ENCODE measurements around the gene TNFRSF1B.

Gene TNFRSF1B

DNA sequence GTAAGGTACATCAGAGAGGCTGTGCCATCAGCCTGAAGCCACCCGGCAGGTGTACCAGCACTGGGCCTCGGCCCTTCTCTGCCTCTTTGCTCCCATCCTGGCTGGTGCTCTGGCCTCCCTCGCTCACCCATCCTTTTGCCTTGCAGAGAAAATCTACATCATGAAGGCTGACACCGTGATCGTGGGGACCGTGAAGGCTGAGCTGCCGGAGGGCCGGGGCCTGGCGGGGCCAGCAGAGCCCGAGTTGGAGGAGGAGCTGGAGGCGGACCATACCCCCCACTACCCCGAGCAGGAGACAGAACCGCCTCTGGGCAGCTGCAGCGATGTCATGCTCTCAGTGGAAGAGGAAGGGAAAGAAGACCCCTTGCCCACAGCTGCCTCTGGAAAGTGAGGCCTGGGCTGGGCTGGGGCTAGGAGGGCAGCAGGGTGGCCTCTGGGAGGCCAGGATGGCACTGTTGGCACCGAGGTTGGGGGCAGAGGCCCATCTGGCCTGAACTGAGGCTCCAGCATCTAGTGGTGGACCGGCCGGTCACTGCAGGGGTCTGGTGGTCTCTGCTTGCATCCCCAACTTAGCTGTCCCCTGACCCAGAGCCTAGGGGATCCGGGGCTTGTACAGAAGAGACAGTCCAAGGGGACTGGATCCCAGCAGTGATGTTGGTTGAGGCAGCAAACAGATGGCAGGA lies 24.5 kb upstream of the TNFRSF1B start:
- DNase-seq = no peak

DNA sequence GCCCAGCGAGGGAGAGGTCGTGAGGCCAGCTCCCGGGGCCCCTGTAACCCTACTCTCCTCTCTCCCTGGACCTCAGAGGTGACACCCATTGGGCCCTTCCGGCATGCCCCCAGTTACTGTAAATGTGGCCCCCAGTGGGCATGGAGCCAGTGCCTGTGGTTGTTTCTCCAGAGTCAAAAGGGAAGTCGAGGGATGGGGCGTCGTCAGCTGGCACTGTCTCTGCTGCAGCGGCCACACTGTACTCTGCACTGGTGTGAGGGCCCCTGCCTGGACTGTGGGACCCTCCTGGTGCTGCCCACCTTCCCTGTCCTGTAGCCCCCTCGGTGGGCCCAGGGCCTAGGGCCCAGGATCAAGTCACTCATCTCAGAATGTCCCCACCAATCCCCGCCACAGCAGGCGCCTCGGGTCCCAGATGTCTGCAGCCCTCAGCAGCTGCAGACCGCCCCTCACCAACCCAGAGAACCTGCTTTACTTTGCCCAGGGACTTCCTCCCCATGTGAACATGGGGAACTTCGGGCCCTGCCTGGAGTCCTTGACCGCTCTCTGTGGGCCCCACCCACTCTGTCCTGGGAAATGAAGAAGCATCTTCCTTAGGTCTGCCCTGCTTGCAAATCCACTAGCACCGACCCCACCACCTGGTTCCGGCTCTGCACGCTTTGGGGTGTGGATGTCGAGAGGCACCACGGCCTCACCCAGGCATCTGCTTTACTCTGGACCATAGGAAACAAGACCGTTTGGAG lies 23.7 kb upstream of the TNFRSF1B start:
- no peak for DNase-seq

DNA sequence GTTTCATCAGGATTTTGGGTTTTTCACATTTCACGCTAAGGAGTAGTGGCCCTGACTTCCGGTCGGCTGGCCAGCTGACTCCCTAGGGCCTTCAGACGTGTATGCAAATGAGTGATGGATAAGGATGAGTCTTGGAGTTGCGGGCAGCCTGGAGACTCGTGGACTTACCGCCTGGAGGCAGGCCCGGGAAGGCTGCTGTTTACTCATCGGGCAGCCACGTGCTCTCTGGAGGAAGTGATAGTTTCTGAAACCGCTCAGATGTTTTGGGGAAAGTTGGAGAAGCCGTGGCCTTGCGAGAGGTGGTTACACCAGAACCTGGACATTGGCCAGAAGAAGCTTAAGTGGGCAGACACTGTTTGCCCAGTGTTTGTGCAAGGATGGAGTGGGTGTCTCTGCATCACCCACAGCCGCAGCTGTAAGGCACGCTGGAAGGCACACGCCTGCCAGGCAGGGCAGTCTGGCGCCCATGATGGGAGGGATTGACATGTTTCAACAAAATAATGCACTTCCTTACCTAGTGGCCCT lies 23.1 kb upstream of the TNFRSF1B start:
- DNase-seq = peak; percentile 33

DNA sequence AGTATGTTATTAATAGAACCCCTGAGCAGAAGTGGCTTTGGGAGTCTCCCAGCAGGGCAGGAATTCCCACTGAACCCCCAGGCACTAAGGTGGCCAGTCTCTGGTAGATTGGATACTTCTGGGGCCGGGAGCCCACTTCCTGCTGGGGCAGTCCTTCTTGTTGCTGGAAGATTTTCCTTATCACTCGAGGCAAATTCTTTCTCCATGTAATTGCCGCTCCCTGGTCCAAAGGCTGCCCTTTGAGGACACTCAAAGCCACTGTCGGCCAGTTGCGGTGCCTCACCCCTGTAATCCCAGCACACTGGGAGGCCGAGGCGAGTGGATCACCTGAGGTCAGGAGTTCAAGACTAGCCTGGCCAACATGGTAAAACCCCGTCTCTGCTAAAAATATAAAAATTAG lies 22.6 kb upstream of the TNFRSF1B start:
- DNase-seq = no peak

DNA sequence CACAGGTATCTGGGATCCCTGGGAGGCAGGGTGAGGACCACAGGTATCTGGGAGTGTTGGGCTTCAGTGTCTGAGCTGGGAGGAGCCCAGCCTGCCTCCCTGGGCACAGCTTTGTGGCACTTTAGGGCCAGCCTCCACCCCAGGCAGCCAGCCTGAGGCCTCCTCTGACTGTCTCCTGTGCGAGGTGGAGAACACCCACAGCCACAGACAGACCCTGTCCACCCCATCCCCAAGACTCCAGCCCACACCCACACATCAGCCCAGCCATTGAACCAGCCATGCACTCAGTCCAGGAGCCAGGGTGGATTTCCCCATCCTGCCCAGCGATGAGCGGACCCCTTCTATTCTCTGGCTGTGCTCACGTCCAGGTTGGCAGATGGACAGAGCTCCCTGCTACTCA lies 21.8 kb upstream of the TNFRSF1B start:
- no peak for DNase-seq

DNA sequence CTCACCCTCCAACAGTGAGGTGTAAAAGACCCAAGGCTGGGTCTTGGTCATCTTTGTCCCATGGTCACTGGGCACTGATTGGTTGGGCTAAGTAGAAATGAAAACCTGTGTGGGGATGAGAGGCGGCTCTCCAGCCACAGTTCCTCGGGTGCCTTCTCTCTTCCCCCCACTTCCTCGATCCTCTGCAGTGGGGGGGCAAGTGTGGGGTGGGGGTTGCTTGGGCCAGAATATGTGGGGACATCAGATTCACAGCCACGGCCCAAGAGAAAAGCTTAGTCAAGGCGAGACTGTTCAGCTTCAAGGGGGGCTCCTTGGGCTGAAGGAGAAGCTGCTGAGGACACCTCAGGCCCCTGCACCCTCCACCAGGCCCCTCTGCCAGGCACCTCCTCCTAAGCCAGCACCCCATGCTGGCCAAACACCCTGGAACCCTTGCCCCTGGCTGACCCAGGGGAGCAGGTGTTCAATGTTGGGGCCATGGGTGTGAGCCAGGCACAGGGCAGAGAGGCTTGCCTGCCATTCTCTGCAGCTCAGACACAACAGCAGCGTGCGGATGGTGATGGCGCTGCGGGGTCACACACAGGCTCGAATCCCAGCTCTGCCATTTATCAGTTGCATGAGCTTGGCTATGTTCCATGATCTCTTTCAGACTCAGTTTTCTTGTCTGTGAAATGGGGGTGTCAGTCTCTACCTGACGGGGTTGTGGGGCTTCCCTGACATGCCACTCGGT lies 21.0 kb upstream of the TNFRSF1B start:
- DNase-seq = no peak

DNA sequence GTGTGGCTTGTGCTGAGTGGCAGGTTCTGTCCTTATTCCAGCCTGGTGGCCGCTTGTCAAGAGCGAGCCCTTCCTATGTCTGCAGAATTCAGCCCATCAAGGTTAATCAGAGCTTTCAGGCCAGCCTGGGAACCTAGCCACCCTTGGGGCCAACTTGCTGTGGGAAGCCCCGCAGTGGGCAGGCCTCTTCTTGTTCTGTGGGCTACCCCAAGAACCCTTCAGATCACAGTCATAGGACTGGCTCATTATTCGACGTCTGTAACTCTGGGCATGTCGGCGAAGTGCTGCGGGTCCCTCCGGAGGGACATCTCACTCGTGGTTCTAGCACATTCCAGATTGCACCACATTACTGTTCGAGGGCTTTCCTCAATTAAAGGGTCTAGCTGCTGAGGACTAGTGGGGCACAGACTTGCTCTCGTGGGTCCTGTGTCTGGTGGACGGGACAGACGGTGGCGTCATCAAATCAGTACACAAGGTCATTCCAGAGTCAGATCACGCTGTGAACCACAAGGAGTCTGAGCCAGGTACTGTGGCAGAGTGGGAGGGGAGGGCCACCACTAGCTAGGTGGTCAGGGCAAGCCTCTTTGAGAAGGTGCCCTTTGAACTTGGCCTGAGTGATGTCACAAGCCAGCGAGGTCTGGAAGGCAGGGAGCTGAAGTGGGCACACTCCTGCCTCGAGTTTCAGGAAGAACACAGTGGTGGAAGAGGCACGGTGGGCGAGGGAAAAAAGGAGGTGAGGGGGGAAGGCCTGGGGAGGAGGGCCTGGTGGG lies 20.3 kb upstream of the TNFRSF1B start:
- DNase-seq = no peak

DNA sequence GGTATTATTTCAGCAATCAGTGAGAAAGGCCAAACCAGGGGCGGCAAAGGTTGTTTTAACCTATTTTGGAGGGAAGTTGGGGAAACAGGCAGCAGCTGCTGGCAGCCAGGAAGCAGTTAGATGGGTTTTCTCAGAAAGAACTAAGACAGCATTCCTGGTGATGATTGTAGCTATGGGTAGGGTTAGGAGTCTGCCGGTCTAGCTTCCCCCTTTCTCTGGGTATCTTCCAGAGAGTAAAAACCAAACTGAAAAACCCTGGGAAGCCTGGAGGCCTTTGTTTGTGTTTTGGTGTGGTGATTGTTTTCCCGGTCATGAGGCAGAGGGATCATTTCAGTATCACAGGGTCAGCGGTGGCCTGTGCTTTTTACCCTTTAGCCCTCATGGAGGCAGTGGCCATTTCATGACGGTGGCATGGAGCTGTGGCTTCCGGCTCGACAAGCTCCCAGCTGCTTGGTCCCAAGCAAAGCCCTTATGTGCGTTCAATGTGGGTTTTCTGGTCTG lies 19.5 kb upstream of the TNFRSF1B start:
- DNase-seq = no peak

DNA sequence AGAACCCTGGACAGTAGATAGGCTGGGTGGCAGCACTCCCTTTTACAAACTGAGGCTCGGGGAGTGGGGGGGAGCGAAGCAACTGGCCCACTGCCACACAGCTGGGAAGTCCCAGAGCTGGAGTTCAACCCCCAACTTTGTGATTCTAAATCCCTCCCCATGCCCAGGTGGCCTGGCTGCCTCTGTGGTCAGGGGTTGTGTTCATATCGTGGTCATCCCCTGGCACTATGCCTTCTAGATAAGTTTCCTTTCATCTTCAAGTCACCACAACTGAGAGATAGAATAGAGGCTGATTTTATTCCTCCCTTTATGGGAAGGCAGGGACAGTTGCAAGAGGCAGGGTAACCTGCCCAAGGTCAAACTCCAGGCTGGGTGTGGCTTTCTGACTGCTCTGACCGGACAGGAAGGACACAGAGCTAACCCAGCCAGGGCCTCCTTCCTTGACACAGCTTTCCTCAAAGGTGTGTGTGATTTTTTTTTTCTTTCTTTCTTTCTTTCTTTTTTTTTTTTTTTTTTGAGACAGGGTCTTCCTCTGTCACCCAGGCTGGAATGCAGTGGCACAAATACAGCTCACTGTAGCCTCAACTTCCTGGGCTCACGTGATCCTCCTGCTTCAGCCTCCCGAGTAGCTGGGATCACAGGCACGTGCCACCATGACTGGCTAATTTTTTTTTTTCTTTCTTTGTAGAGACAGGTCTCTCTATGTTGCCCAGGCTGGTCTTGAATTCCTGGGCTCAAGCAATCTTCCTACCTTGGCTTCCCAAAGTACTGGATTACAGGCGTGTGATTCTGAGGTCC lies 18.4 kb upstream of the TNFRSF1B start:
- DNase-seq = no peak

DNA sequence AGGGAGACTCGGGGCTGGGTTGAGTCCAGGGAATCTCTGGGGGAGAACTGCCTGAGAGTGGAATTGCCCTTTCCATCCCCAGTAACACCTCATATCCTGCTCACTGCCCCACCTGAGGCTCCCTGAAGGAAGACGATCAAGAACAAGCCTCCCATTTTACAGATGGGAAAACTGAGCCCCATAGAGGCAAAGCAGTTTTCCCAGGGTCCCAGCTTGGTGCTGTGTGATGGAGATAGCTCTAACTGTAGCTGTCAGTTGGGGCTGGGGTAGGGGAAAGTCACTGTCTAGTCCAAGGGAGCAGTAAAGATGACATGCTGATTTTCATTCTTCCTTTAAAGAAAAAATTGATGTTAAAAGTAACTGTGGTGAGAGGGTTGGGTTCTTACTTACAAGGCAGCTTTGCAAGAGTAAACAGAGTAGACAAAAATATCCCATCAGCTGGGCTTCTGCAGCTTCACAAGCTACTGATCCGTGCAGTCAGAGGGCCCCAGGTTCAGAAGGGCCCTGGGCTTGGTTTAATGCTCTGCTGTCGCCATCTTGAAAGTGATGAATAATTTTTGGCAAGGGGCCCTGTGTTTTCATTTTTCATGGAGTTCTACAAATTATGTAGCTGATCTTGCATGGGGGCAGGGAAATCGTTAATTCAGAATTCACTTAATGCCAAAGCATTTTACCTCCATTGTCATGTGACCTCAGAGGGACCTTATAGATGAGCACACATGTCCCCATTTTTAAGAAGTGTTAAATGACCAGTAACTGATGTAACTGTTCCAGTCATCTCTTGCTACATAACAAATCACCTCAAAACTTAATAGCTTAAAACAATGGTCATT lies 17.6 kb upstream of the TNFRSF1B start:
- DNase-seq = no peak

DNA sequence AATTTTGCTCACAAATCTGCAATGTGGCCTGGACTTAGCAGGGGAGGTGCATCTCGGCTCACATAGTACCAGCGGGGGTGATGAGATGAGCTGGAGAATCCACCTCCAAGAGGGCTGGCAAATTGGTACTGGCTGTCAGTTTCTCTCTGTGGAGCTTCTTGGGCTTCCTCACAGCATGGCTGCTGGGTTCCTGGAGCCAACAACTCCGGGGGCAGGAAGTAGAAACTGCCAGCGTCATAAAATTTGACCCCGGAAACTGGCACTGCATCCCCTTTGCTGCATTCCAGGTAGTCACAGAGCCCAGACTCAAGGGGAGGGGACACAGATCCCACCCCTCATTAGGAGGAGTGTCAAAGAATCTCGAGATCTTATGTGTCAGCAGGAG lies 17.0 kb upstream of the TNFRSF1B start:
- DNase-seq = no peak

DNA sequence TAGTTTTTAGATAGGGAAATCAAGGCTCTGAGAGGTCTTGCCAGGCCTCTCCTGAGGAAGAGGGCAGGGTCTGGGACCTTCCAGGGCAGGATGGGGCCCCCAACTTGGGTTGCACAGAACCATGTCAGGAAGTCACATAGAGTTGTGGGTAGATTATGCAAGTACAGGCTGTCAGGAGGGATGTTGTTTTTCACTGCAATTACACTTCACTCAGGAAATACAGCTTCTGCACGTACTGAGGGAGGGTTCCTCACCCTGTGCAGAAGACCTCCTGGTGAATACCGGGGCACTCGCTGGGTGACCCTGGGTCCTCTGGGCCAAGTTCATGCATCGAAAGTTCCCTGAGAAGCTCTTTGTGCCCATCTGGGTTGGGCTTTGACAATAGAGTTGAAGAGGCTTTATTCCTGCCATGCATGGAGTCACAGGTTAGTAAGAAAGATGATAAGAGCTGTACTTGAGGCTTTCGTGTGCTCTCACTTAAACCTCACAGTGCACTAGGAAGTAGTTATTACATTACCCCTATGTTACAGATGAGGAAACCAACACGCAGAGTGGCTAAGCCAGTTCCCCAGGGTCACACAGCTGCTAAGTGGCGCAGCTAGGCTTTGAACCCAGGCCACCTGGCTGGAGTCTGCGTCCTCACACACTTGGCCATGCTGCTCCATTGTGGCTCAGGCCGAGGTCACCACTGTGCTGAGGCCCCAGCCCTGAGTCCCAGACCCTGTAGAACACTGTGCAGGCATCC lies 16.2 kb upstream of the TNFRSF1B start:
- DNase-seq = no peak

DNA sequence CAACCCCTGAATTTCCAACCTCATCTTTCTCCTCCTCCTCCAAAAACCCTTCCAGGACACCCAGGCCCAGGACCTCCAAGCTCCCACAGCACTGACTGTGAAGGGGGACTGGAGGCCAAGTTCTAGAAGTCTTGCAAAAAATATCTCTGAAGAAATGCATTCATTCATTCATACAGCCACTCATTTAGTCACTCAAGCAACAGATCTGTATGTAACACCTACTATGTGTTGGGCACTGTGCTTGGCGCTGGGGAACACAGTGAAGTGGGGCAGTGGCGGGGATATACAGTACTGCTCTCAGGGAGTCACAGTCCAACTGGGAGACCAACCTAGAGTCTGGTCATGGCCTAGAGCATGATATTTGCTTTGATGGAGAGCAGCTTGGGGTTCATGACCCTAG lies 15.3 kb upstream of the TNFRSF1B start:
- DNase-seq = no peak

DNA sequence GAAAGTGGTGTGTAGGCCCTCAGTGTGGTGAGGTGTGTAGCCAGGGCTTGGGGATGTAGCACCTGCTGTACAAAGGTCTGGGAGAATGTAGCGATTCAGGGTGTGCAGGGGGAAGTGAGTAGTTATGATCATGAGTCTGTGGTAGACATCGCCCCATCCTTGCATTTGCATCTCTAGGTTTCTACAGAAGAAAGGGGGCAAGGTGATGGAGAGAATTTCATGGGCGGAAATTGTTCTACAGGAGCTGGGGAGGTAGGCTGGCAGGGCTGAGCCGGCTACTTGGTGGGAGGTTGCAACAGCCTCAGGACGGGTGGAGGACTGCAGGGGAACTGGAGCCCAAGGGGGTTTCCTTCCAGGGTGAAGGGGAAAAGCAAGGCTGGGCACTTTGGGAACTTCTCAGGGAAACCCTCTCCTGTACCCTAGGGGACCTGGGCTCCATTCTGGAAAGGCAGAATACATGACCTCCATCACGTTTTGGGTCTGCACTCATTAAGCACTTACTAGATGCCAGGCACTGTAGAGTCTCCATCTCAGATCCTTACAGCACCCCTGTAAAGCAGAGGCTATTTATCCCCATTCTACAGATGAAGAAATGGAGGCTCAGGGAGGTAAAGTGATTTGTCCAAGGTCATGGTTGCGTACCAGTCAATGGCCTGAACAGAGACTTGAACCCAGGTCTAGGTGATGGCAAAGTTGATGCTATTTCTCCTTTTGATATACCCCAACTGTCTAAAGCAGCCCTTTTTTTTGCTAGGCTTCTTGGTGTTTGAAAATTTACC lies 14.5 kb upstream of the TNFRSF1B start:
- DNase-seq = no peak

DNA sequence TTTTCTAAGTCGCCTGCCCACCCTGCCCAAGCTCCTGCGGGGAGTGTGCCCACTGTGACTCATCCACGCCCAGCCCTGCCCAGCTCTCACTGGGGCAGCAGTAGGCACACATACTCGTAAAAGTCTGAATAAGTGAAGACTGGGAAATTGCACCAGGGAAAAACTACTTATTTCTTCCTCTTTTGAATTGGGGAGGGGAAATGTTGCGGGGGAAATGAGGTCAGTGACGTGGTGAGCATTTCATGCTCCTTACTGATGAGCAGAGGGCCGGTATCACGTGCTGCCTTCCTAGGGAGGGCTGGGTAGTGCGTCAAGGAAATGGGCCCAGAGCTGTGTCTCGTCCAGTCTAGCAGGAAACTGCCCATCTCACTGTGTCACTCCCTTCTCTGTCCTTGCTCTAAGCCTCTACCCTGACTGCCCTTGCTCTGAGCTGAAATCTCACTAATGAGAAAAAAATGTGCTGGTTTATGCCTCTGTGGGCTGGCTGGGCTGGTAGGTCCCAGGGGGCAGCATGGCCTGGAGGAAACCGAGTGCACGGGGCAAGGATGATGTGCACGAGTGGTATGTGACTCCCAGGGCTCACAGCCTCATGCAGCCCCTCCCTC lies 13.5 kb upstream of the TNFRSF1B start:
- no peak for DNase-seq

DNA sequence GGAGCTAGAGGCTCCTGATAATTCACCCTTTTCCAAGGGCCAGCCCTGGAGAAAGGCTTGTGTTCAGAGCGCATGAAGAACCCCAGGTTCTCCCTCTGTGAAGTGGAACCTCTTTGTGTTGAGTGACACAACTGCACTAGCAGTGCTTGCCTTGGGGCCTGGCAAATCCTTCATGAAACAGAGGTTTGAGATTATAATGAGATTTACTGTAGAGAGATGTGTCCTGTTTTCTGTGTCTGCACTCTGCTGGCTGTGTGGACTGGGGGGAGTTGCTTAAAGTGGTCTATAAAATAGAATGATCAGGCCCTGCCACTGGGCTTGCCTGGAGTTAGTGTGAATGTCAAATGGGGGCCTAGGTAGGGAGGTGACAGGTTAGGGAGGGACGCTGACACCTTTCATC lies 11.5 kb upstream of the TNFRSF1B start:
- DNase-seq = no peak

DNA sequence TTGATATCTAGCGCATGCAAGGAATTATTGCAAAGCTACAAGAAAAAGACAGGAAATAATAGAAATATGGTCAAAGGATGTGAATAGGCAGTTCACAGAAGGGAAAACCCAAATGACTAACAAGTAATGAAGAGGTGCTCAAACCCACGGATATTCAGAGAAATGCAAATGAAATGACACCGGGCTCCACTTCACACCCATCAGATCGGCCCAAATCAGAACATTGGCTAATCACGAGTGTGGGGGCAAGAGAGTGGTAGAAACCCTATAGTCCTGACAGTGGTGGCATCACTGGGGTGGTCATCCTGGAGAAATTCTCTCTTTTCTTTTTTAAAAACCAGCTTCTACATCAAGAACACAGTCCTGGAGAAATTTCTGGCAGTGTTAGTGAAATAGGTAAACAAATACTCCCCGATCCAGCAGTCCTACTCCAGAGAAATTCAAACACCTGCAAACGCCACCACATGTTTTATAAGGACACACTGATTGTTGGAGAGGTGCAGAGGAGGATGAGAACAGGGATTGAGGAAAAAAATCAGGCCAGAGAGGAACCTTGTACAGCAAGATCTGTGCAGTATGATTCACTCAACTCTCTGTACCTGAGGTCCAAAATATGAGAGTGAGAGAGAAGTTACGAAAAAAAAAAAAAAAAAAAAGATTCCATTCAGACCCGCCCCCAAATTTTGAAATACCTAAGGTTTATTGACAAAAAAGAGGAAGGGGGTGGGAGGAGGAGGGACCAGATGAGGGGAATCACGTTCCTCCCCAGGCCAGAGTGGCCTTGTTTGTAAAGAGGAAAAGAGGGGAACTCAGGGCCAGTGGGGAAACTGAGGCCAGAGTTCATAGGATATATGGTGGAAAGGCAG lies 9.2 kb upstream of the TNFRSF1B start:
- DNase-seq = no peak

Measured in NCI-H510A treated with DMSO at 0.1 percent for 48 hours (cell line).